PC-3 (cell line): Measurements from ENCODE around the gene COQ3. TPM values are rescaled to one million over a fixed set of nuclear protein-coding genes. Genes with fewer than 3 reads are reported as not detected.

Experiments
- ATAC-seq: fragments of 200-7000 bp; cut with Tn5 transposase; 2 replicates; pipeline ENCODE4 v1.9.1; 2020; ENCODE audit warnings: mild to moderate bottlenecking, moderate library complexity
- BruUV-seq: library from RNA; stranded (reverse); fragments of 400-500 nt; replicated peaks from 2 replicates; lab custom pipeline; 2021; lab: Mats Ljungman, UMichigan
- CTCF ChIA-PET: fragments of 300-600 bp; sonication (Branson Sonifier 250); formaldehyde crosslinking; loops from one replicate; lab custom pipeline; 2022; ENCODE audit warnings: antibody characterized with exemption; lab: Charles Lee
- POLR2A ChIA-PET: fragments of 300-600 bp; sonication (Branson Sonifier 250); formaldehyde crosslinking; loops from one replicate; lab custom pipeline; 2022; ENCODE audit warnings: antibody characterized with exemption; ENCODE audit not compliant: unreplicated experiment; lab: Charles Lee
- DNase-seq: peaks from one replicate; pipeline ENCODE4 v3.0.0-alpha.2; 2015
- H2AFZ ChIP-seq: fragments of 300-600 bp; sonication (generic); 2 replicates; pipeline ENCODE4 v1.6.0; 2016; ENCODE audit warnings: antibody characterized with exemption, low read length
- H3F3A ChIP-seq: fragments of 300-600 bp; sonication (generic); one replicate; pipeline ENCODE4 v1.6.0; 2017; ENCODE audit warnings: antibody characterized with exemption, low read length, control low read depth, mild to moderate bottlenecking; ENCODE audit not compliant: unreplicated experiment
- H3K27ac ChIP-seq: fragments of 300-600 bp; sonication (generic); 2 replicates; pipeline ENCODE4 v1.5.1; 2016; ENCODE audit warnings: mild to moderate bottlenecking, low read length
- H3K27me3 ChIP-seq: fragments of 300-600 bp; sonication (generic); 2 replicates; pipeline ENCODE4 v1.6.1; 2016; ENCODE audit warnings: low read length, mixed read lengths
- H3K36me3 ChIP-seq: fragments of 300-600 bp; sonication (generic); 2 replicates; pipeline ENCODE4 v1.6.1; 2016; ENCODE audit warnings: low read depth, mixed run types, low read length, mixed read lengths
- H3K4me1 ChIP-seq: fragments of 300-600 bp; sonication (generic); 2 replicates; pipeline ENCODE4 v1.5.1; 2016; ENCODE audit warnings: low read length; ENCODE audit not compliant: insufficient read depth
- H3K4me2 ChIP-seq: fragments of 300-600 bp; sonication (generic); 2 replicates; pipeline ENCODE4 v1.6.0; 2016; ENCODE audit warnings: low read length
- H3K4me3 ChIP-seq: fragments of 300-600 bp; sonication (generic); 2 replicates; pipeline ENCODE4 v1.5.1; 2016; ENCODE audit warnings: mild to moderate bottlenecking, low read length, mixed read lengths
- H3K79me2 ChIP-seq: fragments of 300-600 bp; sonication (generic); 2 replicates; pipeline ENCODE4 v1.6.1; 2017; ENCODE audit warnings: low read length, mixed read lengths
- H3K9ac ChIP-seq: fragments of 300-600 bp; sonication (generic); 2 replicates; pipeline ENCODE4 v1.6.0; 2016; ENCODE audit warnings: mild to moderate bottlenecking, low read length
- H3K9me2 ChIP-seq: fragments of 300-600 bp; sonication (generic); replicated peaks from 2 replicates; pipeline ENCODE4 v1.6.1; 2016; ENCODE audit warnings: mixed run types, low read length, mixed read lengths
- H3K9me3 ChIP-seq: fragments of 300-600 bp; sonication (generic); 2 replicates; pipeline ENCODE4 v1.6.1; 2016; ENCODE audit warnings: low read length, mixed read lengths
- H4K20me1 ChIP-seq: fragments of 300-600 bp; sonication (generic); 2 replicates; pipeline ENCODE4 v1.6.1; 2016; ENCODE audit warnings: low read length, mixed read lengths
- CTCF ChIP-seq: fragments of 300-600 bp; sonication (generic); conservative IDR thresholded peaks from 2 replicates; pipeline ENCODE4 v1.5.1; 2017; ENCODE audit warnings: antibody characterized with exemption, low read depth, mild to moderate bottlenecking, low read length
- EZH2 ChIP-seq: fragments of 300-600 bp; sonication (generic); IDR thresholded peaks from one replicate; pipeline ENCODE4 v1.6.1; 2017; ENCODE audit warnings: antibody characterized with exemption, mild to moderate bottlenecking, low read length; ENCODE audit not compliant: unreplicated experiment
- EZH2phosphoT487 ChIP-seq: fragments of 300-600 bp; sonication (generic); IDR thresholded peaks from 2 replicates; pipeline ENCODE4 v1.6.1; 2018; ENCODE audit warnings: mild to moderate bottlenecking, antibody characterized with exemption, low read length, borderline replicate concordance
- intact Hi-C: fragments of 100-400 bp; cut with micrococcal nuclease; formaldehyde crosslinking; loops from 2 replicates; pipeline ENCODE4 v1.9.0; 2023
- total RNA-seq: library from RNA; depleted of rRNA; stranded (reverse); fragments of >200 nt; gene quantifications from 2 replicates; pipeline ENCODE4 v1.2.3, GENCODE V29; 2014

COQ3 gene
- total RNA-seq, 1 experiment from 2014 or later = 15.6 TPM

- no TSS peak for BruUV-seq
- Histone ChIP-seq H3K79me2 (no peaks in the 10 kb centered on the region), H3K27ac (no peak overlapping the region), H2AFZ (no peak overlapping the region), H3K4me2 (no peak overlapping the region), H3K4me3 (no peak overlapping the region), H4K20me1 (no peaks in the 10 kb centered on the region), H3K9me3 (no peaks in the 10 kb centered on the region), H3K27me3 (no peaks in the 10 kb centered on the region), H3K36me3 (no peaks in the 10 kb centered on the region), H3F3A (no peaks in the 10 kb centered on the region), H3K9ac (no peak overlapping the region), H3K4me1 (no peaks in the 10 kb centered on the region), H3K9me2 (no peaks in the 10 kb centered on the region)
- ChIA-PET POLR2A (no interaction called here), CTCF (no interaction called here)
- ATAC-seq (no peak), DNase-seq (no peak)
- intact Hi-C loops = no loop called here
- no peak for TF ChIP-seq CTCF
- no peak for TF ChIP-seq EZH2
- TF ChIP-seq EZH2phosphoT487 = no peak
Measured at GRCh38 chr6:99356641-99357040, 37.4 kb downstream of the COQ3 start.

GRCh38 chr6:99354983-99355382, 39.0 kb downstream of the COQ3 start:
- Histone ChIP-seq H2AFZ (no peak overlapping the region), H3K9ac (no peak overlapping the region), H3K27ac (no peak overlapping the region), H4K20me1 (no peaks in the 10 kb centered on the region), H3K79me2 (no peaks in the 10 kb centered on the region), H3K27me3 (no peaks in the 10 kb centered on the region), H3K36me3 (no peaks in the 10 kb centered on the region), H3K4me2 (no peak overlapping the region), H3K4me3 (no peak overlapping the region), H3K9me3 (no peaks in the 10 kb centered on the region), H3K4me1 (no peaks in the 10 kb centered on the region), H3F3A (no peaks in the 10 kb centered on the region), H3K9me2 (no peaks in the 10 kb centered on the region)
- ATAC-seq = no peak
- ChIA-PET CTCF (no interaction called here), POLR2A (no interaction called here)
- intact Hi-C loops = no loop called here
- no TSS peak for BruUV-seq
- no peak for TF ChIP-seq EZH2phosphoT487
- TF ChIP-seq CTCF = no peak
- no peak for TF ChIP-seq EZH2
- DNase-seq = no peak

- POLR2A ChIA-PET = no interaction called here
Measured at GRCh38 chr6:99353126-99353525, 40.9 kb downstream of the COQ3 start.

More at GRCh38 chr6:99353126-99353525, 40.9 kb downstream of the COQ3 start:
- CTCF ChIA-PET = no interaction called here
- no peak overlapping the region for H3K4me2 ChIP-seq
- BruUV-seq = no TSS peak
- H3K27ac ChIP-seq = no peak overlapping the region
- H3K9me2 ChIP-seq = no peaks in the 10 kb centered on the region
- H3K4me3 ChIP-seq = no peak overlapping the region
- H3K9ac ChIP-seq = no peak overlapping the region
- no peaks in the 10 kb centered on the region for H3K79me2 ChIP-seq
- no peaks in the 10 kb centered on the region for H4K20me1 ChIP-seq
- peaks cover 8% of the 10 kb centered on the region; the same call in 1 of the 2 replicates for H3K4me1 ChIP-seq
- no peak overlapping the region for H2AFZ ChIP-seq
- no peak for DNase-seq
- H3K9me3 ChIP-seq = no peaks in the 10 kb centered on the region
- intact Hi-C loops = no loop called here
- H3K27me3 ChIP-seq = no peaks in the 10 kb centered on the region
- ATAC-seq = no peak
- H3F3A ChIP-seq = no peaks in the 10 kb centered on the region
- no peak for TF ChIP-seq EZH2
- TF ChIP-seq CTCF = no peak
- TF ChIP-seq EZH2phosphoT487 = no peak
- no peaks in the 10 kb centered on the region for H3K36me3 ChIP-seq
